ENCODE results near the gene SFXN3. TPM values are rescaled to one million over a fixed set of nuclear protein-coding genes. Genes with fewer than 3 reads are reported as not detected.

The SFXN3 gene
- total and polyA plus RNA-seq, 2 of the 8 experiments (the other 6 are each of a cell fraction or from before 2014, with no cell fraction given) = 2.6 to 2.8 TPM

GRCh38 chr10:100998183-100998990, 32.6 kb upstream of the SFXN3 start:
- Histone ChIP-seq H3K27me3 (replicated peaks in 1 of 4; ENCODE audit: control insufficient read depth in 3 of 4, extremely low read depth in 1 of 4, insufficient read depth in 3 of 4, low read length in 3 of 4) (no peaks in the 10 kb centered on the region), H2BK120ac (replicated peaks; ENCODE audit: low read depth, low read length) (peak overlapping the region; percentile 7), H2BK15ac (ENCODE audit: low read length) (peak overlapping the region; percentile 98; the same call in 1 of the 2 replicates), H4K91ac (replicated peaks; ENCODE audit: insufficient read length, low read length) (peak overlapping the region; percentile 97), H2BK20ac (ENCODE audit: low read length) (peak overlapping the region; percentile 80; the same call in 1 of the 2 replicates), H3K9me3 (ENCODE audit: insufficient read depth in 2 of 2, low read depth in 1 of 2, low read length in 1 of 2) (no peaks in the 10 kb centered on the region), H3K4ac (replicated peaks; ENCODE audit: insufficient read length, low read depth, low read length) (peak overlapping the region; percentile 99), H3K23me2 (ENCODE audit: low read depth, low read length) (peaks cover 17% of the 10 kb centered on the region), H2BK12ac (ENCODE audit: low read depth, low read length) (peak overlapping the region; percentile 98), H4K5ac (ENCODE audit: insufficient read length, low read depth, low read length) (peak overlapping the region; percentile 75), H3K79me1 (ENCODE audit: low read depth, low read length) (peaks cover 3% of the 10 kb centered on the region), H3K27ac (ENCODE audit: low read depth, low read length) (peak overlapping the region; percentile 32; the same call in 1 of the 2 replicates), H3K4me3 (ENCODE audit: extremely low read depth in 1 of 4, insufficient read depth in 2 of 4, low read depth in 3 of 4, low read length in 4 of 4) (peak overlapping the region; percentile 75 to 90 (median 76)), H3K4me1 (replicated peaks in 1 of 4; ENCODE audit: control insufficient read depth in 3 of 4, insufficient read depth in 4 of 4, low read length in 3 of 4) (peaks cover 4 to 24% (median 14%) of the 10 kb centered on the region in 4 experiments), H3K4me2 (ENCODE audit: insufficient read depth in 1 of 2, low read depth in 2 of 2, low read length in 2 of 2) (peak overlapping the region; percentile 93 to 99), H3K14ac (ENCODE audit: insufficient read length) (no peak overlapping the region), H4K20me1 (replicated peaks in 1 of 2; ENCODE audit: control insufficient read depth in 1 of 2, insufficient read depth in 2 of 2, low read length in 2 of 2) (peaks cover 0 to 10% of the 10 kb centered on the region in 2 experiments), H3K56ac (replicated peaks; ENCODE audit: insufficient read length, low read depth, low read length) (peak overlapping the region; percentile 71), H3K36me3 (ENCODE audit: control insufficient read depth in 2 of 4, insufficient read depth in 4 of 4, low read length in 3 of 4) (peaks cover 9 to 22% (median 13%) of the 10 kb centered on the region in 4 experiments; a peak in 7 of 8 replicates), H3K79me2 (ENCODE audit: control insufficient read depth in 1 of 2, insufficient read depth in 2 of 2, low read length in 2 of 2) (peaks cover 0 to 33% of the 10 kb centered on the region in 2 experiments; a peak in 2 of 4 replicates), H2AFZ (ENCODE audit: low read length) (no peak overlapping the region), H2BK5ac (ENCODE audit: low read depth, low read length) (peak overlapping the region; percentile 98), H3K18ac (ENCODE audit: extremely low read depth, low read length) (peak overlapping the region; percentile 93), H3K9ac (replicated peaks in 1 of 4; ENCODE audit: extremely low read depth in 1 of 4, low read depth in 3 of 4, low read length in 3 of 4) (peak overlapping the region in 3 of 4 experiments; percentile 13 to 88 (median 31); a peak in 5 of 7 replicates), H3K23ac (ENCODE audit: insufficient read length) (no peak overlapping the region), H4K8ac (ENCODE audit: extremely low read depth, insufficient read depth, low read length) (peak overlapping the region; percentile 82), H2AK5ac (ENCODE audit: low read depth, low read length) (peak overlapping the region; percentile 76)
- TF ChIP-seq RAD21 (IDR thresholded peaks at IDR 0.05 in 1 of 2, conservative IDR thresholded peaks at IDR 0.05 in 1 of 2; ENCODE audit: low read depth in 2 of 2, low read length in 2 of 2) = no peak
- TF ChIP-seq TCF12 (IDR thresholded peaks at IDR 0.05; ENCODE audit: low read depth, low read length) = peak; percentile 68; the same call in 1 of the 2 replicates
- no peak for TF ChIP-seq EP300 (IDR thresholded peaks at IDR 0.05; ENCODE audit: borderline replicate concordance in 1 of 2, low read depth in 2 of 2, low read length in 2 of 2)
- 0 out of 2 replicates have a peak, but pooled peaks have one; percentile 44 for TF ChIP-seq RXRA (IDR thresholded peaks at IDR 0.05; ENCODE audit: insufficient read depth, low read depth, low read length)
- WGBS, 2 experiments (ENCODE audit: extremely low coverage in 1 of 2, insufficient coverage in 1 of 2, insufficient read length in 1 of 2, insufficient replicate concordance in 2 of 2, low coverage in 1 of 2, low lambda C conversion rate in 2 of 2, missing lambda C conversion rate in 1 of 2) = 14% methylated on average over 23 of the region's 25 CpGs; no CpG with 5 or more reads in 1 of the 2 experiments
- DNase-seq (ENCODE audit: low read depth in 1 of 2, low spot score in 2 of 2) = peak in 1 of 2 experiments; percentile 80
- CTCF ChIA-PET (ENCODE audit: partially characterized antibody) = interaction anchor here (0.6 to 26.8 kb wide), 25 partner anchors 9 to 766 kb away, joined by 3 to 464 read pairs (median 4); partner anchors contain the start of genes MRPL43, PDZD7, SEMA4G and SFXN3
- POLR2A ChIA-PET (ENCODE audit: partially characterized antibody) = interaction anchor here (0.7 to 12.6 kb wide), 6 partner anchors 10 to 45 kb away, joined by 3 to 143 read pairs (median 20); partner anchors contain the start of genes MRPL43, PDZD7, SFXN3 and TWNK
- no peak for FAIRE-seq

Data from H1 (cell line).